GM19468 (cell line): ENCODE data around the gene NPFF.

Experiments used
- ATAC-seq: cut with Tn5 transposase; IDR thresholded peaks from one replicate; pipeline ENCODE4 v1.9.1; 2021; ENCODE audit warnings: mild to moderate bottlenecking, moderate library complexity, moderate number of reproducible peaks; ENCODE audit not compliant: unreplicated experiment; ENCODE audit errors: extremely low read depth

The NPFF gene

DNA sequence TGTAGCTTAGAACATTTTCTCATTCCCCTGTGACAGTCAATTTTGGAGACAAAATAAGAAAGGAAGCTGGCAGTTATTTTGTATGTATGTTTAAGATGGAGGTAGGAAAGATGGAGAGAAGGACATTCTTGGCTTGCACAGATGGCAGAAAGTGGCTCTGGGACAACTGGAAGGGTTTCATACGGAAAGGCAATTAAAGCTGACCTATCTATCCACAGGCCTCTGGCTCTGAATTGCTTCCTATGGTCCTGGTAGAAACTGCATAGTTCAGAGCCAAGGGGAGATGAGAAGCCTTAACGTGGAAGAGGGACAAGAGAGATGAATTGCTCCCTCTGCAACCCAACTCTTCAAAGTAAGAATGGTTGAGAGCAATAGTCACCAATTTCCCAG lies 8.0 kb upstream of the NPFF start:
- no peak for ATAC-seq

DNA sequence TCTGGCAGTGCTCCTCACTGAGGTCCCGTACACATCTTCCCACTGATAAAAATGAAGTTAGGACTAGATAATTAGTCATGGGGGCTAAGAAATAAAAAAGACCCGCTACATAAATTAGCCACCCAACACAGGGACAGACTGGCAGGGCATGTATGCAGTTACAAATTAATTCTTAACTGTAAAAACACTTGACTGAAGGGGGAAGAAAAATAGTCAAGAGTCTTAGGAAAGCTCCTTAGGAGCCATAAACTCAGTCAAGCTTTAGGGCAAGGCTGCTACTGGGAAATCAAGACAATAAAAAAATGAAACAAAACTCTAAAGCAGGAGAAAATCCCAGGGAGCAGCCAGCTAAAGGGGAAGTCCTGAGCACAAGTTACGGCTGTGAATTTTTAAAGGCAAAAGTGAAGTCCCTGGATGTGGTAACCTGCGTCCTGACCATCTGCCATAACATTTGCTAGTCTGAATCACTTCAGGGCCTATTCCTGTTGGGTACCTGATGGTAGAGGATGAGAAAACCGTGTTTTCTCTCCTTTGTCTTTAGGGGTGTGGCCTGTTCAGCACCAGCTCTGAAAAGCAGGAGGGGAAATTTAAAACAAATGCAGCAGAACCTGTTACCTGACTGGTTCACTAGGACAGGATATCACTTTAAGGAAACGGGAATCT lies 7.5 kb upstream of the NPFF start:
- no peak for ATAC-seq

DNA sequence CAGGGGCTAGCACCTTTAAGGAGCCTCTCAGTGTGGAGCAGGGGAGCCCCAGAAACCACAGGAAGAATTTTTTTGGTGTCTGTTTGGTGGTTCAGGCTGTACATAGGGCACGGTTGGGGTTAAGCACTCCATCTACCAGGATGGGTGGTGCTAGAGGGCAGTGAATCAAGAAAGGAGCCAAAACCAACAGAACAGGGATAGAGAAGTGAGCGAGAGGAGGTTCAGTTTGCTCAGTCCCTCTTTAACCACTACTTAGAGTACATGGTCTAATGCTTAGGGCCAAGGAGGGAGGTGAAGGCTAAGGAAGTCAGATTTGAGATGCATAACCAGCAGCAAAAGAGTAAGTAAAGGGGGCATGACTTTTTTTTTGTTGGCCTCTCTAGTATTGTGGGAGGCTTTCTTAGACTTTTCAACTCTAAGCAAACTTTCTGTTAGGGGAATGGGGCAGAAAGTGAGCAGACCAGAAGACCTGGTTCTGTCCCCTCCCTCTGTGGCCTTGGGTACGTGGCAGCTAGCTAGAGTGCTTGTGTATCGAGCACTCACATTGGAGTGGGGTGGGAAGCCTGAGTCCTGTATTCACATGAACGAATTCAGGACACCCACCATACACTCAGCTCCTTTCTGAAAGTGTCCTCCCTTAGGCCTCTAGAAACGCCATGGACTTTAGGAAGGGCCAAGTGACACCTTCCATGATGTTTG lies 6.6 kb upstream of the NPFF start:
- ATAC-seq: no peak

DNA sequence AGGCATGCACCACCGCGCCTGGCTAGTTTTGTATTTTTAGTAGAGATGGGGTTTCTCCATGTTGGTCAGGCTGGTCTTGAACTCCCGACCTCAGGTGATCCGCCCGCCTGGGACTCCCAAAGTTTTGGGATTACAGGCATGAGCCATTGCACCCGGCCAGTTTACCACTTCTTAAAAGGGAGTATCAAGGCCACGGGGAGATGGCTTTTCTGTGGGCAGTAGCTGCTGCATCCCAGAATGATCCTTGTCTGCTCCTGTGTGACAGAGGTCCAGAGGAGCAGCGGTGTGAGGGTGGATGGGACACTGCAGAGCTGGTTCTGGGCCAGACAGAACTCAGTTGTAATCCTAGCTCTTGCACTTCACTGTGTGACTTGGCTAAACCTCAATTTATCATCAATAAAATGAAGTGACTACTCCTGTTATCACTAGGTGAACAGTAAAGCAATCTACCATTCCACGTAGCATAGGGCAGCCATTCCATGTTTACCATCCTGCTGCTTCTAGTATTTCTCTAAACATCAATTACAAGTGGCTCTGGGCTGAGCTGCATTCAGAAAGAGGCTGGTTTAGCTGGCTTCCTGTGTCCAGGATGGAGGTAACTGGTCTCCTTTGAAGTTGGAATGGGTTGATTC lies 3.0 kb upstream of the NPFF start:
- ATAC-seq: no peak

DNA sequence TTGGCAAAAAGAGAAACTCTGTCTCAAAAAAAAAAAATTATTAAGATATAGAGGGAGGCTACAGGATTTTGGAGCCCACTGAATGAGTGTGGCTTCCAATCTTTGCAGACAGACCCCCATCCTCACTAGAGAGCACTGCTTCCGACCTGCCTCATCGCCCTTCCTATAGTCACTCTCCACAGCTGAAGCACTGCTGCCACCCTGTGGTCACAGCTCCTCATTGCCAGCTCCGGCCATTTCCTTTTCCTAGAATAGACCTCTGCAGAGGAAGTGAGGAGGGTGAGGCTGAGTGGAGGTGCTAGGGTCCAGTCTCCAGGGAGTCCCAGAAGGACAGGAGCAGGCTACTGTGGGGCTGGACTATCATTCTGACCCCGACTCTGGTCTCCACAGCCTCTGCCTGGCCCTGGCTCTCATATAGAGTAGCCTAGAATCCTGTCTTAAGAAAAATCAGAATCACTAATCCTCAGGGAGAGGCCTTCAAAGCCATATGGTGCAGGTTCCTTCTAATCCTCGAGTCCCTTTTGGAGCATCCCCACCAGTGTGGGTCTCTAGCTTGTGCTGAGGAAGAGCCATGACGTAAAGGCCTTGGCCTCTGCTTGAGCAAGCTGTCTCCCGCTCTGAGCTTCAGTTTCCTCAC lies 1.4 kb upstream of the NPFF start:
- ATAC-seq: no peak

DNA sequence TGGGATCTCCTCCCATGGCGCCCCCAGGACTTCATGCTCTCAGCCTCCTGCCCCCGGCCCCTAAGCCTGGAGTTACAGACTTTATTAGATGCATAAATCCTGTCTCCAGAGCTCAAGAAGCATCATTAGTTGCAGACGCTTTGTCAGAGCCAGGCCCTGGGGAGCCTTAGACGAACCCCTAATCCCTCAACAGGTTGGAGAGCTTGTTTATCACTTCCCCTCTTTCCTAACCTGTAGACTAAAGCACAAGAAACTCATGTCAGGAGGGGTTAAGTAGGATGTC lies 260 bp upstream of the NPFF start:
- ATAC-seq: no peak

DNA sequence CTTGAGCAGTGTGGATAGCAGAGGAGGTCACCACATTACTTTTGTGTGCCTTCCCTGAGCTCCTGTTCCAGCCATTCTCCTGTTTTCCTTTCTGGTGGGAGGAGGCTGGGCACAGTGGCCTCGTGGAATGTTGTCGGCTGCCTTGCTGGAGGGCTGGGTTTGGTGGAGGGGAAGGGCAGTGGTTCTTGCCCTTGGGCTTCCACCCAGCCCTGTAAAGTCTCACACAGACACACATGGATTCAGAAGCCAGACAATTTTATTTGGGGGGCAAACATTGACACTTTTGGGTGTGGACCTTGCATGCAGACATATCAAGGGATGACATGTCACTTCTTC lies 866 bp downstream of the NPFF start:
- no peak for ATAC-seq

DNA sequence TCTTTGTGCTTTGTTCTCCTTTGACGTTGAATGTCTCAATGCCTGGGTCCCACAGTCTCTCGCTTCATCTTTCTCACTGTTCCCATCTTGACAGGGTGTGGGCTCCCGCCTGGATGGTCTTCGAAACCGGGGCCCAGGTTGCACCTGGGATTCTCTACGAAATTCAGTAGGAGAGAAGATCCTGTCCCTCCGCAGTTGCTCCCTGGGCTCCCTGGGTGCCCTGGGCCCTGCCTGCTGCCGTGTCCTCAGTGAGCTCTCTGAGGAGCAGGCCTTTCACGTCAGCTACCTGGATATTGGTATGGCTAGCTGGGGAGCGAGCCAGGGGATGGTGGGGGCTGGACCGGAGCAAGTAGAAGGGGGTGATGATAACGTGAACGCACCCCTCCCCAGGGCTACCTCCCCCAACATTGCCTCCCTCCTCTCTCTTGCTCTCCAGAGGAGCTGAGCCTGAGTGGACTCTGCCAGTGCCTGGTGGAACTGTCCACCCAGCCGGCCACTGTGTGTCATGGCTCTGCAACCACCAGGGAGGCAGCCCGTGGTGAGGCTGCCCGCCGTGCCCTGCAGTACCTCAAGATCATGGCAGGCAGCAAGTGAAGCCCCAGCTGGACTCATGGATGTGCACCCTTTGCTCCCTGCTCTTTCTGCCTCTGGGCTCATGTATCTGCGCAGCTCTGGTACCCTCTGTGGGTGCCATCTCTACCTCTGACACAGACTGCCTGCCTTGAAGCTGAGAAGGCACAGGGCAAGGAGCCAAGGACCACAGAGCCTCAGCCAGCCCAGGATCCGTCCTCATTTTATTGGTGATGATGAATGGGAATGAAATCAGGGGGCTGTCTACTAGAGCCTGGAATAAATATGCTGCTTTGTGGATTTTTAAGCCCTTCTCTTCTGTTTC lies 1.5 kb downstream of the NPFF start:
- no peak for ATAC-seq

DNA sequence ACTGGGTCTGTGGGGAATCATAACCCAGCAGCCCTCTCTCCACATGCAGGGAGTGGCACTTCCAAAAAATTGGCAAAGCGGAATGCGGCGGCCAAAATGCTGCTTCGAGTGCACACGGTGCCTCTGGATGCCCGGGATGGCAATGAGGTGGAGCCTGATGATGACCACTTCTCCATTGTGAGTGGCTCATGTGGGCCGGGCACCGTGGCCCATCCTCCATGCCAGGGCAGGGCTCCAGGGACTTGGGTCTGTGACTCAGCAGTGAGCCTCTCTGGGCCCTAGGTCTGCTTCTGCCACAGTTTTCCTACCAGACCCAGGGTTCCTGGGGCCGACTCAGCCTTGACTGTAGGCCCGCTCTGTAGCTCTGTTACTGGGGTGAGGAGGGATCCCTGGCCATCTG lies 2.2 kb downstream of the NPFF start:
- ATAC-seq: no peak

DNA sequence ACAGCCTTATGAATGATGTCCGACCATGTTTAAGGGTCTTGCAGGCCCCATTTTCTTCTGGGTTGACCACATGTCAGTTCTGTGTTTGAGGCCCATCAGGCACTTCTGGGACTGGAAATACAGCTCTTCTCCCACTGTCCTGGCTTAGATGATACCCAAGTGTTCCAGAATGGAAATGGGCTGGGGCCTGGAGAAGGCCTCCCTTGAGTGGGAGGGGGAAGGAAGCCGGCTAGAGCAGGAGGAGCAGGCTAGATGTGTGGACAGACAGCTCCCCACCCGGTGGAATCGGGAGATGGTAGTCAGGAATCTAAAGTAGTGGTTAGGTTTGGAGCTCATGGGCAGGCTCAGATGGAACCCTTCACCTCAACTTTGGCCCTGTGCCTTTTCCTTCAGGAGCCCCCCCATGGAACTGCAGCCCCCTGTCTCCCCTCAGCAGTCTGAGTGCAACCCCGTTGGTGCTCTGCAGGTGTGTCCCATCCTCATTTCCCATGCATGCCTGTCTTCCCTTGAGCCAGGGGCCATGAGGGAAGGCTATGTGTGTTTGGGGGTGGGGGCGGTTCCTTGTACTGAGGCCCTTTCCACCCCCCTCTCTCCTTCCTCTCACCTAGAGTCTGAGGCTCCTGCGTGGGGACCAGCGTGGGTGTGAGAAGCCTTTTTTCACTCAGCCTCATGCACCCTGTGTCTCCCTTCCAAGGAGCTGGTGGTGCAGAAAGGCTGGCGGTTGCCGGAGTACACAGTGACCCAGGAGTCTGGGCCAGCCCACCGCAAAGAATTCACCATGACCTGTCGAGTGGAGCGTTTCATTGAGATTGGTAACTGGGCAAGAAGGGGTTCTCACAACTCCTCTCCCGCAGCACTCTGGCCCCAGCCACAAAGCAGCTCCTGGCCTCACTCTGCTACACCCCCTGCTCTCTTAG lies 3.0 kb downstream of the NPFF start:
- ATAC-seq: no peak

DNA sequence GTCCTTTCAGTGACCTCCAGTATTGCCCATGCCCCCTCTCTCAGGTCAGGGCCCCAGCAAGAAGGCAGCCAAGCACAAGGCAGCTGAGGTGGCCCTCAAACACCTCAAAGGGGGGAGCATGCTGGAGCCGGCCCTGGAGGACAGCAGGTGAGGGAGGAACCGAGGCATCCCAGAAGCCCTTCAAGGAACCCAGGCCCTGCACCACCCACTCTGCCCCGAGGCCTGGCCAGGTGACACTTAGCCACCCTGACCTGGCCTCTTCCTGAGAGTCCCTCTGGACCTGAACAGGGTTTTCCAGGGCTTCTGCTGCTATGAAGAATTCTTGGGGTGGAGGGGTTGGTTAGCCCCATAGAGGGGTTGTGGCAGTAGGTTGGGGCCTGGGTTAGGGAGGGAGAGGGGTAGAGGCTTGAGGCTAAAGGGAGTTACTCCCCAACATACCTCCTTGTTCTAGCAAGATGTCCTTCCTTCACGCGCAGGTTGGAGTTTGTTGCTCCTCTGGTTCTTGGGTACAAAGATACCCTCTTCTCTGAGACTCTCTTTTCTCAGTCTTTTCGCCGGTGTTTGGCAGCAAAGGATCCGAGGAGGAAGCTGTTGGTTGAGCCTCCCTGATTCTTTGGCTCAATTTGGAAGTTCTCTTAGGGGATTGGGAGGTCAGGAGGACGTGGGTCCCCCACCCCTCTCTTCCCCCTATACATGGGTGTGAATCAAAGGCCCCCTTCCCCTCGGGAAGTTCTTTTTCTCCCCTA lies 4.1 kb downstream of the NPFF start:
- ATAC-seq: no peak

DNA sequence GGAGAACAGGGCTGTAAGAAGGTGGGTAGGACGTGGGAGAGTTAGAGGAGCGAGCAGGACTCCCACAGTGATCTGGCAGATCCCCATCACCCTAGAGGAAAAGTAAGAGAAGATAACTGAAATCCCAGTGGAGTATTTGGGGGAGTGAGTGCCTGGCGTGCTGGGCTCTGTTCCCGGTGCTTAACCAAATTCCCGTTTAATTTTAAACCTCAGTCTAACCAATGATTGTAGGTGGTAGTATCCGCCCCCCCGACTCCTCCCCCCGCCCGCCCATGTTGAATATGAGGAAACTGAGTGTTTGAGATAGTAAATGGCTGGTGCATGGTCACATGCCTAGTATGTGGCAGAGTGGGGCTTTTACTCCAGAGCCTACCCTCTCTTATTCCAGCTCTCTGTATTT lies 5.0 kb downstream of the NPFF start:
- no peak for ATAC-seq

DNA sequence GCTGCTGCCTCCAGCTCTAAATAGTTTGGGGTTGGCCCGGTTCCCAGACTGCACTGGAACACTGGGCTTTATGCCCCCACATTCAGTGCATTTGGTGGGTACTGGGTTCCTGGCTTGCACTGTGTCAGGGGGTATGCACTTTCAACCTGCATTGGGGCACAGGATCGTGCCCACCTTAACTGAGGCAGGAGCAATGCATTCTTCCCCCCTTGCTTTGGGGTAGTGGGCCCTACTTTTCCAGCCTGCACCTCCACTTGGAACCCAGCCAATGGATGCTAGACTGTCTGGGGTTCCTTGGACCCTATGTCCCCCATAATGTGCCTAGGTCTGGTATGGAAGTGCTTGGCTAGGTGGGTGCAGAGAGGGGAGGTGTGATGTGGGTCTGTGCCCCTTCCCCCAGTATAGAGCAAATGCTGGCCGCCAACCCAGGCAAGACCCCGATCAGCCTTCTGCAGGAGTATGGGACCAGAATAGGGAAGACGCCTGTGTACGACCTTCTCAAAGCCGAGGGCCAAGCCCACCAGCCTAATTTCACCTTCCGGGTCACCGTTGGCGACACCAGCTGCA lies 5.6 kb downstream of the NPFF start:
- no peak for ATAC-seq

DNA sequence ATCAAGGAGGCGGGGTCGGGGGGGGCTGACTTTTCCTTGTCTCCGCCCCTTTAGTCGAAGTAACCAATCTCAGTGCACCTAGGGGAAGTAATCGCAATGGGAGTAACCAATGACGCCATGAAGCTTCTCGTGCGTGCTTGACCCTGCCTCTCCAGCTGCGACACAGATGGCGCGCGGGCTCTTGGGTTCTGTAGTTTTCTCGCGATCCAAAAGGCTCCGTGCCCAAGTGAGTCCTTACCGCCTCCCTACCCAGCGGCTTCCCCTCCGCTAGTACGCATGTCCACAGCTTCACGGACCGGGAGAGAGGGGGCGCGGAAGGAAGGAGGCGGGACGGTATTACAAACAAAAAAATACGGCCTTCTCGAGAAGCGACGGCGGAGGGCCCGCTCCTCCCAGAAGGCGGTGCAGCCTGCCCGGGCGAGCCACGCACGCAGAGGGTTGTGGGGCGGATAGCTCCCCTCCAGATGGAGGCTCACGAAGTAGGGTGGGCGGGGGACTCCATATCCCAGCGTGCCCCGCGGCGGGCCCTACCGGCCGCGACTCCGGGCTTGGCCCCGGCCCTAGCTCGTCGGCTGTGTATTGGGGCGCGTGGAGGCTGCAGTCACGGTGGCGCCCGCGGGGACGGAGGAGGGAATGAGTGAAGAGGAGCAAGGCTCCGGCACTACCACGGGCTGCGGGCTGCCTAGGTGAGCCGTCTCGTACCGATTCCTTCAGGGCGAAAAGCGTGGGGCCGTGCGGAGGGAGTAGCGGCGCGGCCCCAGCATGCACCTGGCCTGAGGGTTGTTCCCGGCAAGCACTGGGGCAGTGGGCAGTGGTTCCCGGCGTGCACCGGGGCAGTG lies 6.3 kb downstream of the NPFF start, which contains the start of gene TARBP2:
Gene TARBP2 (plus strand): TSS at position 508 of the 839 bp plus-strand sequence. CDS start 126 bp downstream, at position 634.
- ATAC-seq: peak; percentile 60

DNA sequence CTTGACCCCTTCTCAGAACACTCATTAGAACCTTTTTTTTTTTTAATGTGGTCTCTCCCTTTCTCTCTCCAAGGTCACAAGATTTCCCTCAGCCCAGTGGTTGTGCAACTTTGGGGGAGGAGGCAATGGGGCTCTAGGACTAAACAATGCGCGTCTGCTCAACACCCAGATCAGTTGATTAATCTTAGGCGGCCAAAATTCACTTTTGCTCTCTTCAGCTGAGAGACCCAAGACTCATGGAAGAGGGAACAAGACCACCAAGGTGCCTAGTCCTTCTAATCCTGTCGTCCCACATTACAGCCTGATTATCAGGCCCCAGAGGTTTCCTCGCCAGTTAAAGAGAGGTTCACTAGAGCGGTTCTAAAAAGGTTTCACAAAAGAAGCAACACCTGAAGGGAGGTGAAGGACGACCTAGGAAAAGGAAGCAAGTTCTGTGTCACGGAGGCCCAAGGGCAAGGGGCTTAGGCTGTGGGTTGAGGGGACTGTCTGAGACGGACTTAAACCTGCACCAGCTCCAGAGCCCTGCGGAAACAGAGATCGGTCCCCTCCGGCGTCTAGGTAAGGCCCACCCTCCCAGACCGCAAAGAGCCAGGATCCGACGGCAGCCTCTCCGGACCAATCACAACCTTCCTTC lies 7.0 kb downstream of the NPFF start:
- ATAC-seq: no peak

DNA sequence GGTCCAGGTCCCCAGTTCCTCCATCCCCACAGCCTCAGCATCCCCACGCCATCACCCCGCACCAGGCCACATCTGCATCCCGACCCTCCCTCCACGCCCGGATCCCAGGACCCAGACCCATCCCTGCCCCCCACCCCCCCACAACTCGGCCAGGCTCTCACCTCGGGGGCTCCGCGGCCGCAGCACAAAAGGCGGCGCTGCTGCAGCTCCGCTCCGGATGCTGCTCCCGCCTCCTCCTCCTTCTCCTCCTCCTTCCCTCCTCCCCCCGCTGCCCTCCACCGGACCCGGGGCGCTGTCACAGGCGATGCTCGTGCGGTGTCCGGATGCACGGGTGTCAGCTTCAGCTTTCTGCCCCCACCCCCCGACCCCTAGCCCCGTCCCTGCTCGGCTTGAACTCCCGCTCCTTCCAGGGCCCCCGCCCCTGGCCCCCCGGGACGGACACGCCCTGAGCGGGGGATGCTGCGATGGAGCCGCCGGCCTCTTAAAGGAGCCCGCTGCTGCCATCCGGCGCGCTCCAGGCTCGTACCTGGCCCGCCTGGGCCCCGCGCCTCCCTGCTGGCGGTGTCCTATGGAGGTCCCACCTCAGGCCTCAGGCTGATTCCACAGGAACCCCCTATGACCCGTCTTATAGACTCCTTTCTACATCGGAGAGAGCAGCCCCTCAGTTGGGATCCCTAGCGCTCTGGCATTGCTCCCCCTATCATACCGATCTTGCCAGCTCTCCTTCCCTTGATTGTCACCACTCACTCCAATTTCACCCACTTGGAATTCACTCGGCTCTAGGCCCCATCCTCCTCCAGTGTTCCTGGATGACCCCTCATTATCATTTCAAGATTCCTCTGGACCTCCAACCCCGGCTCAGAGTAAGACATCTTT lies 7.8 kb downstream of the NPFF start, which contains the start of gene MAP3K12:
Gene MAP3K12 (minus strand): TSS at position 193 of the 876 bp plus-strand sequence. CDS start 12,067 bp downstream, outside the sequence.
- ATAC-seq: no peak
